OCI-LY3 (cell line): ENCODE data around the gene CAMK1D.

Experiments
- H2AFZ ChIP-seq: fragments of 200-600, 300-600 bp; shearing (Covaris generic); 2 replicates; pipeline ENCODE4 v1.6.0; 2014; ENCODE audit warnings: antibody characterized with exemption, low read depth, low read length
- H3K27ac ChIP-seq: fragments of 200-600, 300-600 bp; sonication (generic); 2 replicates; pipeline ENCODE4 v1.5.1; 2014; ENCODE audit warnings: mild to moderate bottlenecking, low read length, moderate library complexity, mixed read lengths
- H3K27me3 ChIP-seq: fragments of 200-600, 300-600 bp; sonication (generic); 2 replicates; pipeline ENCODE4 v1.6.1; 2014; ENCODE audit warnings: low read depth, low read length, mixed read lengths
- H3K36me3 ChIP-seq: fragments of 200-600, 300-600 bp; sonication (generic); replicated peaks from 2 replicates; pipeline ENCODE3; 2014; ENCODE audit warnings: low read depth, low read length, mixed read lengths
- H3K4me1 ChIP-seq: fragments of 300-600, 200-600 bp; sonication (generic); 2 replicates; pipeline ENCODE4 v1.6.1; 2014; ENCODE audit warnings: low read length, mixed read lengths
- H3K4me2 ChIP-seq: fragments of 200-600, 300-600 bp; sonication (generic); 2 replicates; pipeline ENCODE4 v1.6.1; 2014; ENCODE audit warnings: low read length, mixed read lengths
- H3K4me3 ChIP-seq: fragments of 300-600, 200-600 bp; sonication (generic); 2 replicates; pipeline ENCODE4 v1.5.1; 2014; ENCODE audit warnings: antibody characterized with exemption, mild to moderate bottlenecking, low read length, moderate library complexity
- H3K79me2 ChIP-seq: fragments of 300-600, 200-600 bp; shearing (Covaris generic); 2 replicates; pipeline ENCODE4 v1.6.1; 2014; ENCODE audit warnings: mild to moderate bottlenecking, low read length, mixed read lengths
- H3K9ac ChIP-seq: fragments of 300-600, 200-600 bp; shearing (Covaris generic); 2 replicates; pipeline ENCODE4 v1.6.0; 2014; ENCODE audit warnings: mild to moderate bottlenecking, low read length, moderate library complexity
- H3K9me3 ChIP-seq: fragments of 200-600, 300-600 bp; shearing (Covaris generic); 2 replicates; pipeline ENCODE4 v1.6.1; 2014; ENCODE audit warnings: low read length, mixed read lengths; ENCODE audit not compliant: insufficient read depth
- H4K20me1 ChIP-seq: fragments of 200-600, 300-600 bp; sonication (generic); 2 replicates; pipeline ENCODE4 v1.6.1; 2016; ENCODE audit warnings: low read length, mixed read lengths; ENCODE audit not compliant: insufficient read depth
- CTCF ChIP-seq: fragments of 200-600, 300-600 bp; sonication (generic); IDR thresholded peaks from 2 replicates; pipeline ENCODE4 v1.5.1; 2014; ENCODE audit warnings: antibody characterized with exemption, low read length, low read depth
- EZH2phosphoT487 ChIP-seq: fragments of 200-600 bp; shearing (Covaris generic); IDR thresholded peaks from 2 replicates; pipeline ENCODE4 v1.6.1; 2018; ENCODE audit warnings: antibody characterized with exemption, mixed run types, low read depth

The CAMK1D gene

GRCh38 chr10:12337453-12338372 lies 11.6 kb upstream of the CAMK1D start:
- Histone ChIP-seq H3K9me3 (peaks cover 1% of the 10 kb centered on the region; the same call in 1 of the 2 replicates), H4K20me1 (no peaks in the 10 kb centered on the region), H3K4me3 (no peak overlapping the region), H3K4me1 (peaks cover 50% of the 10 kb centered on the region), H3K4me2 (no peak overlapping the region), H2AFZ (no peak overlapping the region), H3K36me3 (peaks cover under 1% of the 10 kb centered on the region), H3K27ac (no peak overlapping the region), H3K27me3 (no peaks in the 10 kb centered on the region), H3K79me2 (no peaks in the 10 kb centered on the region), H3K9ac (no peak overlapping the region)
- TF ChIP-seq EZH2phosphoT487 (no peak), CTCF (no peak)

DNA sequence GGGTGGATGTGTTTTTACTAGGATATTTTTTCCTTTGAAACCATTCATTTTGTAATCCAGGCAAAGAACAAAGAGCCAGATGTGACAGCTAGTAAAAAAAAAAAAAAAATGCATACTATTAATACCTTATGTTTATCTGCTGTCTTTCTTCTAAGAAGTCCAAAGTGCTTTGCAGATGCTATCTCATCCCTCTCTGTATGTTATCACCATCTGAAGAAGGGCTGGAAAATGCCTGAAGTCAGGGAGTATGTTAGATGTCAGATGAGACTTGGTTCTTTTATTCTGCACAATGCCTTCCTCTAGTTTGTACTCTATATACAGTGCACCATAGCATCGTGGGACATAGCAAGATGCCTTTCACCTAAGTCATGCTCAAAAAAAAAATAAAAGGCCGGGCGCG lies 10.4 kb upstream of the CAMK1D start:
- H3K79me2 ChIP-seq = no peaks in the 10 kb centered on the region
- H3K4me3 ChIP-seq = no peak overlapping the region
- H4K20me1 ChIP-seq = no peaks in the 10 kb centered on the region
- no peak overlapping the region for H3K27ac ChIP-seq
- no peak overlapping the region for H3K9ac ChIP-seq
- TF ChIP-seq CTCF = no peak
- TF ChIP-seq EZH2phosphoT487 = no peak
- peaks cover 5% of the 10 kb centered on the region; the same call in 1 of the 2 replicates for H3K9me3 ChIP-seq
- no peak overlapping the region for H2AFZ ChIP-seq
- H3K4me2 ChIP-seq = no peak overlapping the region
- peaks cover 37% of the 10 kb centered on the region for H3K4me1 ChIP-seq
- H3K36me3 ChIP-seq = peaks cover 4% of the 10 kb centered on the region
- H3K27me3 ChIP-seq = no peaks in the 10 kb centered on the region

GRCh38 chr10:12340371-12340770 lies 9.0 kb upstream of the CAMK1D start:
- H2AFZ ChIP-seq = no peak overlapping the region

More at GRCh38 chr10:12340371-12340770, 9.0 kb upstream of the CAMK1D start:
- Histone ChIP-seq H3K27me3 (no peaks in the 10 kb centered on the region), H4K20me1 (no peaks in the 10 kb centered on the region), H3K27ac (peak overlapping the region; percentile 67; the same call in 1 of the 2 replicates), H3K9me3 (peaks cover 5% of the 10 kb centered on the region; the same call in 1 of the 2 replicates), H3K79me2 (no peaks in the 10 kb centered on the region), H3K4me1 (peaks cover 38% of the 10 kb centered on the region), H3K36me3 (peaks cover 4% of the 10 kb centered on the region), H3K4me2 (peak overlapping the region; percentile 60), H3K9ac (peak overlapping the region; percentile 53; the same call in 1 of the 2 replicates), H3K4me3 (no peak overlapping the region)
- TF ChIP-seq CTCF = no peak
